Body of pancreas (tissue), 4 donors: ENCODE measurements around the gene FAM204A. TPM values are rescaled to one million over a fixed set of nuclear protein-coding genes. Genes with fewer than 3 reads are reported as not detected.

Experiments used
- ATAC-seq: fragments of 150-250 bp; one replicate; pipeline ENCODE4 v1.9.1; 2016
- DNase-seq, 4 donors: peaks; one replicate each; pipeline ENCODE4 v3.0.0-alpha.2; 2019
- H3K27ac ChIP-seq, 4 donors: fragments of 200-600 bp; sonication (generic); 1 replicate in 3 of 4; 2 replicates in 1 of 4; pipeline versions ENCODE4 v1.5.1 to v1.6.1; 2016 to 2019; ENCODE audit warnings: mild to moderate bottlenecking in 1 of 4, mixed read lengths in 1 of 4, moderate library complexity in 1 of 4
- H3K27me3 ChIP-seq, 2 donors: fragments of 200-600 bp; sonication (generic); one replicate each; pipeline ENCODE4 v1.6.0; 2016; ENCODE audit warnings: mild to moderate bottlenecking in 1 of 2
- H3K36me3 ChIP-seq, 2 donors: fragments of 200-600 bp; sonication (generic); replicated peaks in 1 of 2; 2 replicates each; pipeline ENCODE4 v1.5.1; 2016; ENCODE audit warnings: low read depth in 2 of 2; ENCODE audit not compliant: insufficient read depth in 1 of 2
- H3K4me1 ChIP-seq: fragments of 200-600 bp; sonication (generic); one replicate; pipeline ENCODE4 v1.6.0; 2016
- H3K4me3 ChIP-seq, 2 donors: fragments of 200-600 bp; sonication (generic); 1 replicate in 1 of 2; 2 replicates in 1 of 2; pipeline ENCODE4 v1.5.1; 2016 to 2019
- H3K9me3 ChIP-seq, 3 donors: fragments of 200-600 bp; sonication (generic); 1 replicate in 2 of 3; 2 replicates in 1 of 3; pipeline ENCODE4 v1.5.1; 2016
- POLR2A ChIP-seq, 3 donors: fragments of 450-650 bp; IDR thresholded peaks; one replicate each; pipeline ENCODE4 v1.6.1; 2016; ENCODE audit warnings: antibody characterized with exemption in 3 of 3, mild to moderate bottlenecking in 2 of 3
- WGBS, 2 donors: methylation state at CpG; one replicate each; pipeline ENCODE4 v1.1.5; 2017; 5-methylcytosine and 5-hydroxymethylcytosine counted together
- intact Hi-C: fragments of 100-400 bp; cut with DNase I; formaldehyde crosslinking; loops from one replicate; pipeline ENCODE4 v1.15.1; 2023
- total RNA-seq, 2 donors: library from RNA; depleted of rRNA; stranded (reverse); fragments of >200 nt; gene quantifications; one replicate each; pipeline ENCODE4 v1.1.0, GENCODE V29; 2016
- TF ChIP-seq, protein P1 (sequence below), 7 experiments: fragments of 450-650 bp in 4 of 7; fragments of 200-600 bp in 3 of 7; sonication (generic) in 3 of 7; IDR thresholded peaks; one replicate each; pipeline ENCODE4 v1.5.1; 2016 to 2019; ENCODE audit warnings: antibody characterized with exemption in 7 of 7

Gene FAM204A
- total RNA-seq, 2 donors from 2014 or later: 8.6 to 57.4 TPM

DNA sequence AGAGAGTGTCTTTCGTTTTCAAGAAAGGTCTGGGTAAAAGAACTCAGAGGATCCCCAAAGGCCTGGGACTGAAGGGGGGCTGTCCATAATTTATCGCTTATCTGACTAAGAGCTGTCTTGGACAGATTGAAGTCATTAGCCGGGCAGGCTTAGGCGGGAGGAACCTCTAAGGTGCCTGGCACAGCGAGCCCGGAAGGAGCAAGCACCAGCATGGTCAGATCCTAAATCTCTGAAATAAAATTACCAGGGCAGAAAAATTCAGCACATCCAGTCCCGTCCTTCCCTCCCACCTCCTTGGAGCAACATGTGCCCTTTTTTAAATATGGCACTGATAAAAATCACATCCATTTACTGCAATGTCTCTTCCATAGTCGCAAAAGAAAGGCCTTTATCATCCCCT is 86.8 kb downstream of the FAM204A start:
- DNase-seq: no peak
- Histone ChIP-seq H3K9me3 (no peaks in the 10 kb centered on the region), H3K36me3 (no peaks in the 10 kb centered on the region), H3K4me3 (no peak overlapping the region), H3K27me3 (no peaks in the 10 kb centered on the region), H3K4me1 (no peaks in the 10 kb centered on the region), H3K27ac (no peak overlapping the region)
- no peak for ATAC-seq
- intact Hi-C loops: no loop called here
- 77 to 79% methylated on average over 8 of the region's 8 CpGs for WGBS, 2 donors
- TF ChIP-seq, protein P1, sequence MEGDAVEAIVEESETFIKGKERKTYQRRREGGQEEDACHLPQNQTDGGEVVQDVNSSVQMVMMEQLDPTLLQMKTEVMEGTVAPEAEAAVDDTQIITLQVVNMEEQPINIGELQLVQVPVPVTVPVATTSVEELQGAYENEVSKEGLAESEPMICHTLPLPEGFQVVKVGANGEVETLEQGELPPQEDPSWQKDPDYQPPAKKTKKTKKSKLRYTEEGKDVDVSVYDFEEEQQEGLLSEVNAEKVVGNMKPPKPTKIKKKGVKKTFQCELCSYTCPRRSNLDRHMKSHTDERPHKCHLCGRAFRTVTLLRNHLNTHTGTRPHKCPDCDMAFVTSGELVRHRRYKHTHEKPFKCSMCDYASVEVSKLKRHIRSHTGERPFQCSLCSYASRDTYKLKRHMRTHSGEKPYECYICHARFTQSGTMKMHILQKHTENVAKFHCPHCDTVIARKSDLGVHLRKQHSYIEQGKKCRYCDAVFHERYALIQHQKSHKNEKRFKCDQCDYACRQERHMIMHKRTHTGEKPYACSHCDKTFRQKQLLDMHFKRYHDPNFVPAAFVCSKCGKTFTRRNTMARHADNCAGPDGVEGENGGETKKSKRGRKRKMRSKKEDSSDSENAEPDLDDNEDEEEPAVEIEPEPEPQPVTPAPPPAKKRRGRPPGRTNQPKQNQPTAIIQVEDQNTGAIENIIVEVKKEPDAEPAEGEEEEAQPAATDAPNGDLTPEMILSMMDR (IDR thresholded peaks at IDR 0.05): no peak
- TF ChIP-seq POLR2A (IDR thresholded peaks at IDR 0.05): no peak

DNA sequence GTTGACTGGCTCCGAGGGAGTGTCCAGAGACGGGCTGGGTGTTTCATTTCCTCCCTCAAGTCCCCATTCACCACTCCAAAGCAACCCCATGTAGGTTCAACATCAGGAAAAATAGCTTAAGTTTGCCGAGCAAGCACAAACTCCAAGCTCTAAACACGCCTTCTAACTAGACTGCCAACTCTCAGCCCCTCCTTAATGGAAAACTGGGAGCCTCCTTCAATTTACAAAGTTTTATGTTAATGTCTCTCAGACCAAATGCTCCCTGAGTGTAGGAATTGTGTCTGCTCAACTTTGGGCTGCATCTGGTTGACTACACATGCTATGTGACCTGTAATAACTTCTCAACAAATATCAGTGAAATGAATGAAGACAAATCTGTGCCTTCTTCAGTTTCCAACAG is 87.5 kb downstream of the FAM204A start:
- Histone ChIP-seq H3K27me3 (no peaks in the 10 kb centered on the region), H3K9me3 (no peaks in the 10 kb centered on the region), H3K36me3 (no peaks in the 10 kb centered on the region), H3K27ac (no peak overlapping the region), H3K4me1 (no peaks in the 10 kb centered on the region), H3K4me3 (no peak overlapping the region)
- DNase-seq (no peak), ATAC-seq (no peak)
- TF ChIP-seq, protein P1 (IDR thresholded peaks at IDR 0.05): no peak
- WGBS, 2 donors: 61 to 69% methylated on average over 4 of the region's 4 CpGs
- intact Hi-C loops: no loop called here

DNA sequence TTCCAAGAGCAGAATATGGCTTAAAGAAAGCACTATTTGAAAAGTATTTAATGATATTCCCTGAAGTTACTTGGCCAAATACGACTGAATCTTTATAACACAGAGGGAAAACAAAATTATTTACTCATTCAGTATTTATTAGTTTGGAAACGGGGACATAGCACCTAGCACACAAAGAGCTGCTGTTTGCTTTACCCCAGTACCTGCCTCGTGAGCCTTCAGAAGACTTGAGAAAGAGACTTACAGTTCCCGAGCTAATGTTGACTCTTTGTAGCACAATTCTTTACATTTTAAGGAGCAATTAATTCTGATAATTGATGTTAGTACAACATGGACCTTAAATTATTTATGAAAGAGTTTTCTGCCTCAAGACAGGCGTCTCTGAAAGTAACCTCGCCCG is 88.7 kb downstream of the FAM204A start:
- Histone ChIP-seq H3K4me3 (no peak overlapping the region), H3K4me1 (no peaks in the 10 kb centered on the region), H3K36me3 (no peaks in the 10 kb centered on the region), H3K27ac (no peak overlapping the region), H3K27me3 (no peaks in the 10 kb centered on the region), H3K9me3 (no peaks in the 10 kb centered on the region)
- TF ChIP-seq, protein P1 (IDR thresholded peaks at IDR 0.05): no peak
- no peak for TF ChIP-seq POLR2A (IDR thresholded peaks at IDR 0.05)
- whole genome bisulfite sequencing, 2 donors: 47 to 54% methylated on average over 7 of the region's 7 CpGs
- no peak for ATAC-seq
- DNase-seq: no peak
- intact Hi-C loops: no loop called here

DNA sequence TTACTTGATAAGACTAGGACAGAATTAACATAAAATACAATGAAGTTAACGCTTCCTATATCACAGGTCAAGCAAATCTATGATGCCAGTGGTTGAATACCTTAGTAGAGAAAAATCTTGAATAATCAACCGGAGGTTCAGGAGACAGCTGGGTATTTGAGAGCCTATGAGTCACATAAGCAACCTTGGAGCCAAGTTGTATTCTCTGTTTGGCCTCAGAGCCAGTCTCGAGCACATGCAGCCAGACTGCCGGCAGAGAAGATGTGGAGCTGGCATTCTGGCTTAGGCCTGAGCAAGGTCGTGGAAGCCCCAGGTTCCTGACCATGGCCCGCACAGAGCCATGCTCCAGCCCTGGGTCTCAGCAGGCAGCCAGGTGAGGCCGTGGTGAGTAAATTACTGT is 90.3 kb downstream of the FAM204A start:
- Histone ChIP-seq H3K27me3 (no peaks in the 10 kb centered on the region), H3K4me3 (no peak overlapping the region), H3K4me1 (no peaks in the 10 kb centered on the region), H3K9me3 (no peaks in the 10 kb centered on the region), H3K27ac (no peak overlapping the region), H3K36me3 (no peaks in the 10 kb centered on the region)
- intact Hi-C loops: no loop called here
- TF ChIP-seq POLR2A (IDR thresholded peaks at IDR 0.05): no peak
- TF ChIP-seq, protein P1 (IDR thresholded peaks at IDR 0.05): no peak
- 80 to 87% methylated on average over 4 to 7 of the region's 7 CpGs for WGBS, 2 donors
- ATAC-seq (no peak), DNase-seq (no peak)

DNA sequence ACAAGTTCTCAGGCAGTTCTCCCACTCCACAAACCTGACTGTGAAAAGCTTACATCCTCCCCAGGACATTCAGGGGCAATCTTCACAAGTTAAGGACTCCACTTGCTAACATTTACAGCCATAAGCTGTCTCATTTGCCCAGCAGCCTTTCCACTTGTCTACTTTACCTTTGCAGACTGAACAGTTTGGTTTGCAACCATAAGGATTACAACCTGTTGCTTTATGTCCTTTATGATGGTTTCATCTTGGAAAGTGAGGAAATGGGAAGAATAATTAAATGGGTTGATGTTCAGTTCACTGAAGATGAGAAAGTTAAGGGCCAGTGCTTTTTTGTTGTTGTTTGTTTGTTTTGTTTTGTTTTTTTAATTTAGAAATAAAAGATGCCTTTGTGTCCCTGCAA is 92.4 kb downstream of the FAM204A start:
- TF ChIP-seq, protein P1 (IDR thresholded peaks at IDR 0.05): no peak
- no peak for TF ChIP-seq POLR2A (IDR thresholded peaks at IDR 0.05)
- intact Hi-C loops: no loop called here
- ATAC-seq (no peak), DNase-seq (no peak)
- Histone ChIP-seq H3K27ac (no peak overlapping the region), H3K4me1 (no peaks in the 10 kb centered on the region), H3K27me3 (no peaks in the 10 kb centered on the region), H3K9me3 (no peaks in the 10 kb centered on the region), H3K36me3 (no peaks in the 10 kb centered on the region), H3K4me3 (no peak overlapping the region)
